Peyer's patch (tissue), 4 donors: ENCODE results near the gene CDH12. TPM values are rescaled to one million over a fixed set of nuclear protein-coding genes. Genes with fewer than 3 reads are reported as not detected.

Source experiments
- DNase-seq, 3 donors: peaks; one replicate each; pipeline ENCODE4 v3.0.0-alpha.2; 2017 to 2019
- H3K27ac ChIP-seq, 4 donors: fragments of 200-600 bp; sonication (generic); one replicate each; pipeline ENCODE4 v1.5.1; 2016 to 2019
- H3K27me3 ChIP-seq, 2 donors: fragments of 200-600 bp; sonication (generic); one replicate each; pipeline ENCODE4 v1.5.1; 2019
- H3K36me3 ChIP-seq, 3 donors: fragments of 200-600 bp; sonication (generic); one replicate each; pipeline ENCODE4 v1.5.1; 2016 to 2019
- H3K4me1 ChIP-seq, 4 donors: fragments of 200-600 bp; sonication (generic); one replicate each; pipeline ENCODE4 v1.5.1; 2016 to 2019
- H3K4me3 ChIP-seq, 4 donors: fragments of 200-600 bp; sonication (generic); 1 replicate in 3 of 4; 2 replicates in 1 of 4; pipeline ENCODE4 v1.5.1; 2016 to 2019; ENCODE audit warnings: mild to moderate bottlenecking in 1 of 4
- H3K9me3 ChIP-seq, 4 donors: fragments of 200-600 bp; sonication (generic); one replicate each; pipeline ENCODE4 v1.5.1; 2016 to 2019; ENCODE audit warnings: mild to moderate bottlenecking in 1 of 4
- CTCF ChIP-seq, 6 experiments: fragments of 450-650 bp in 4 of 6; fragments of 200-600 bp in 2 of 6; sonication (generic) in 1 of 6; IDR thresholded peaks; one replicate each; pipeline ENCODE4 v1.5.1; 2017 to 2019; ENCODE audit warnings: antibody characterized with exemption in 6 of 6, mild to moderate bottlenecking in 3 of 6, moderate library complexity in 1 of 6
- POLR2A ChIP-seq, 2 donors: fragments of 450-650 bp; IDR thresholded peaks; one replicate each; pipeline ENCODE4 v1.5.1; 2017; ENCODE audit warnings: antibody characterized with exemption in 2 of 2, mild to moderate bottlenecking in 2 of 2, moderate library complexity in 2 of 2
- total RNA-seq, 4 donors: library from RNA; depleted of rRNA; stranded (reverse); fragments of >200 nt; gene quantifications; one replicate each; pipeline ENCODE4 v1.1.0, GENCODE V29; 2016

CDH12 gene
- total RNA-seq, 4 donors from 2014 or later: not detected

DNA sequence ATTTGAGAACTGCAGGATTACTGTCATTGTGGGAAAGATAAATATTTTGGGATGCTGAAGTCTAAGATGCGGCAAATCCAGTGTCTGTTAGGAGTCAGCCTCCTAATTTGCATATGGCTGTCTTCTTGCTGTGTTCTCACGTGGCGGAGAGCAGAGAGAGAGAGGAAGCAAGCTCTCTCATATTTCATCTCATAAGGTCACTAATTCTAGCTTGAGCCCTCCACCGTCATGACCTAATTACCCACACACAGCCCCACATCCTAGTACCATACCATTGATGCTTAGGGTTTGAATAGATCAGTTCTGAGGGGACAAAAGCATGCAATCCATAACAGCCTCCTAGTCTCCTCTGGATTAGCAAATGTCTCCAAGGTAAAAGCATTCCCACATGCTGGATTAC lies 124.5 kb downstream of the CDH12 start:
- Histone ChIP-seq H3K36me3 (no peaks in the 10 kb centered on the region), H3K4me1 (no peaks in the 10 kb centered on the region), H3K4me3 (no peak overlapping the region), H3K9me3 (no peaks in the 10 kb centered on the region), H3K27ac (no peak overlapping the region), H3K27me3 (no peaks in the 10 kb centered on the region)
- no peak for DNase-seq
- TF ChIP-seq POLR2A (IDR thresholded peaks at IDR 0.05) (no peak), CTCF (IDR thresholded peaks at IDR 0.05) (no peak)

DNA sequence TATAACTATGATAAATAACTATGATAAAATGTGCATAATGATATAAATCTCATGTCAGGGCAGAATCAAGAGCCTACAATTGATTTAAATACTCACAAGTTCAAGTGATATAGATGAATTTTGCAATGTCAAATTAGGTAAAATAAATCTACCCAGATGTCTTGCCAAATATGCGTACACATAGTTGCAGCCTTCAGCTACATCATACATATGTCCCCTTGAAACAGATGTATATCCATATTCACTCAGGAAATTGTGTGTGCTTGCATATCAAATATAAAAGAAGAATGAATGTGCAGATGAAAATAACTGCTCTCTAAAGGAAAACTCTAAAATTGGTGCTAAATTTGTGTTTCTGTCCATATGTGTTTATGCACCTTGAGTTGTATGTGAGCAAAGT lies 130.7 kb downstream of the CDH12 start:
- Histone ChIP-seq H3K36me3 (no peaks in the 10 kb centered on the region), H3K4me1 (no peaks in the 10 kb centered on the region), H3K27me3 (no peaks in the 10 kb centered on the region), H3K27ac (no peak overlapping the region), H3K9me3 (no peaks in the 10 kb centered on the region), H3K4me3 (no peak overlapping the region)
- TF ChIP-seq CTCF (IDR thresholded peaks at IDR 0.05): no peak
- no peak for DNase-seq

DNA sequence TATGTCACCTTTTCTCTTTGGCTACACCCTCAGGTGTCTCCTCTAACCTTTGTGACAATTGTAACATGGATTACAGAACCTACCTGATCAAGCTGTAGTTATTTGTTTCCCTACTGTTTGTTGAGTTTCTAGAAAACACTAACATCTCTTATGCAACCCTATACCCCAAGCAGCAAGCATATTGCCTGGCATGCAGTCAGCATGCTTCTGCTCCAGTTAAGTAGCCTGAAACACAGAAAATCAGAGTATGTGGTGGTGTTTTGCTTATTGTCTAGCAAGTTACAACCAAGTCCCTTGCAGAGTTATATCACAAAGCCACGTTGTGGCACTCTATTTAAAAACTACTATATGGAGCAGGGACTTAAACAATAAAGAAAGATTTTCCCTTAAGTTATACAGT lies 131.1 kb downstream of the CDH12 start:
- no peak for TF ChIP-seq POLR2A (IDR thresholded peaks at IDR 0.05)
- no peak for TF ChIP-seq CTCF (IDR thresholded peaks at IDR 0.05)
- no peak for DNase-seq
- Histone ChIP-seq H3K4me1 (no peaks in the 10 kb centered on the region), H3K27ac (no peak overlapping the region), H3K36me3 (no peaks in the 10 kb centered on the region), H3K9me3 (no peaks in the 10 kb centered on the region), H3K27me3 (no peaks in the 10 kb centered on the region), H3K4me3 (no peak overlapping the region)

- no peak overlapping the region for H3K27ac ChIP-seq
- H3K27me3 ChIP-seq: no peaks in the 10 kb centered on the region
- no peaks in the 10 kb centered on the region for H3K9me3 ChIP-seq
- TF ChIP-seq POLR2A (IDR thresholded peaks at IDR 0.05) (no peak), CTCF (IDR thresholded peaks at IDR 0.05) (no peak)
- no peak for DNase-seq
- H3K36me3 ChIP-seq: no peaks in the 10 kb centered on the region
- no peak overlapping the region for H3K4me3 ChIP-seq
- H3K4me1 ChIP-seq: no peaks in the 10 kb centered on the region
These were observed 133.3 kb downstream of the CDH12 start for GRCh38 chr5:22719842-22720241.

DNA sequence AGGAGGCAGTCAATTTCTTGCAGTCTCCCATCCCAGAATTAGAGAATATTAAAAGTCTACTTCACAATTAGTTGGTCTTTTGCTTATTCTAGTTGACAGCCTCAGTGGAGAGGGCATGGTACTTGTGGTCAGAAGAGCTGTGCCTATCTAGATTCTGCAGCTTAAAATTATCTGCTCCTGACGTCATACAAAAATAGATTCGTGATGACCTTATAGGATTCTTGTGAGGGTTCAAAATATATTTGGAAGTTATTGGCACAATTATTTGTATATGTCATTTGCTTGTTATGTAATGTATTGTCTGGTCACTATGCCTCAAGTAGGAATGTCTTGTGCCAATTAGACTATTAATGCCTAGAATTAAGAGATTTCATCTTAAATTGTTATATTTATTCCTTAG lies 142.5 kb downstream of the CDH12 start:
- TF ChIP-seq POLR2A (IDR thresholded peaks at IDR 0.05) (no peak), CTCF (IDR thresholded peaks at IDR 0.05) (no peak)
- no peaks in the 10 kb centered on the region for H3K27me3 ChIP-seq
- no peak overlapping the region for H3K27ac ChIP-seq
- DNase-seq: no peak
- no peaks in the 10 kb centered on the region for H3K9me3 ChIP-seq
- H3K4me3 ChIP-seq: no peak overlapping the region
- H3K36me3 ChIP-seq: no peaks in the 10 kb centered on the region
- H3K4me1 ChIP-seq: no peaks in the 10 kb centered on the region

GRCh38 chr5:22709743-22710142 lies 143.4 kb downstream of the CDH12 start:
- H3K27ac ChIP-seq: no peak overlapping the region
- no peaks in the 10 kb centered on the region for H3K27me3 ChIP-seq
- no peaks in the 10 kb centered on the region for H3K4me1 ChIP-seq
- no peaks in the 10 kb centered on the region for H3K36me3 ChIP-seq
- DNase-seq: no peak
- TF ChIP-seq CTCF (IDR thresholded peaks at IDR 0.05): no peak
- TF ChIP-seq POLR2A (IDR thresholded peaks at IDR 0.05): no peak
- no peak overlapping the region for H3K4me3 ChIP-seq
- H3K9me3 ChIP-seq: no peaks in the 10 kb centered on the region
